Fibroblast of mammary gland (primary cell): Measurements from ENCODE around the gene KMT5B.

Experiments
- DNase-seq: peaks from one replicate; pipeline ENCODE4 v3.0.0-alpha.2; 2010; ENCODE audit warnings: low read depth
- H3K4me3 ChIP-seq: 2 replicates; pipeline ENCODE4 v1.5.1; 2011; ENCODE audit warnings: low read depth, mild to moderate bottlenecking, low read length, moderate library complexity; ENCODE audit not compliant: control insufficient read depth
- TF ChIP-seq, protein P1 (sequence below): conservative IDR thresholded peaks from 2 replicates; pipeline ENCODE4 v1.5.1; 2011; ENCODE audit warnings: low read depth, low read length, inconsistent platforms; ENCODE audit not compliant: control insufficient read depth, insufficient read depth

Gene KMT5B

DNA sequence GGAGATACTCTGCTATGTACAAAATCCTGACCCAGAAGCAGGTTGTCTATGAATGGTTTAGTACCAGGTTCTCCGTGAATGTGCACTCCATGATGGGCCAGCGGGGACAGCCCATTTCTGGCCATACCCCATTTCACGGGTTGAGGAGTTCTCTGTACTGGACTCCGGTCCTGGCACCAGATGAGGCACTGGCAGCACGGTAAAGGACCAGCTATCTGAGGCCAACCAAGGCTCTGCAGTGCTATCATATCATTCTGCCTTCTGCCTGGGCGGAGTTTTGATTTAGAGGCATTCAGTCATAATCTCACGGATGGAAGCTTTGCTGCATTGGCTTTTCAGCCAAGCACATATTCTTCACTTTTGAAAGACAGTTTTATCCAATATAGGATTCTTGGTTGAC, 18.5 kb upstream of the KMT5B start:
- TF ChIP-seq, protein P1, sequence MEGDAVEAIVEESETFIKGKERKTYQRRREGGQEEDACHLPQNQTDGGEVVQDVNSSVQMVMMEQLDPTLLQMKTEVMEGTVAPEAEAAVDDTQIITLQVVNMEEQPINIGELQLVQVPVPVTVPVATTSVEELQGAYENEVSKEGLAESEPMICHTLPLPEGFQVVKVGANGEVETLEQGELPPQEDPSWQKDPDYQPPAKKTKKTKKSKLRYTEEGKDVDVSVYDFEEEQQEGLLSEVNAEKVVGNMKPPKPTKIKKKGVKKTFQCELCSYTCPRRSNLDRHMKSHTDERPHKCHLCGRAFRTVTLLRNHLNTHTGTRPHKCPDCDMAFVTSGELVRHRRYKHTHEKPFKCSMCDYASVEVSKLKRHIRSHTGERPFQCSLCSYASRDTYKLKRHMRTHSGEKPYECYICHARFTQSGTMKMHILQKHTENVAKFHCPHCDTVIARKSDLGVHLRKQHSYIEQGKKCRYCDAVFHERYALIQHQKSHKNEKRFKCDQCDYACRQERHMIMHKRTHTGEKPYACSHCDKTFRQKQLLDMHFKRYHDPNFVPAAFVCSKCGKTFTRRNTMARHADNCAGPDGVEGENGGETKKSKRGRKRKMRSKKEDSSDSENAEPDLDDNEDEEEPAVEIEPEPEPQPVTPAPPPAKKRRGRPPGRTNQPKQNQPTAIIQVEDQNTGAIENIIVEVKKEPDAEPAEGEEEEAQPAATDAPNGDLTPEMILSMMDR, result no peak
- DNase-seq, result no peak
- H3K4me3 ChIP-seq, result no peak overlapping the region

DNA sequence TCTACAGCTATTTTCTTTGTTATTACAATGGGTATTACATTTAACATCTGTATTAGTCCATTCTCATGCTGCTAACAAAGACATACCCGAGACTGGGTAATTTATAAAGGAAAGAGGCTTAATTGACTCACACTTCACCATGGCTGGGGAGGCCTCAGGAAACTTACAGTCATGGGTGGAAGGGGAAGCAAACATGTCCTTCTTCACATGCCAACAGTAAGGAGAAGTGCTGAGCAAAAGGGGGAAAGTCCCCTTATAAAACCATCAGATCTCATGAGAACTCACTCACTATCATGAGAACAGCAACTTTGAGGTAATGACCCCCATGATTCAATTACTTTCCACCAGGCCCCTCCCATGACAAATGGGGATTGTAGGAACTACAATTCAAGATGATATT, 16.5 kb upstream of the KMT5B start:
- TF ChIP-seq, protein P1, result no peak
- DNase-seq, result no peak
- no peak overlapping the region for H3K4me3 ChIP-seq

DNA sequence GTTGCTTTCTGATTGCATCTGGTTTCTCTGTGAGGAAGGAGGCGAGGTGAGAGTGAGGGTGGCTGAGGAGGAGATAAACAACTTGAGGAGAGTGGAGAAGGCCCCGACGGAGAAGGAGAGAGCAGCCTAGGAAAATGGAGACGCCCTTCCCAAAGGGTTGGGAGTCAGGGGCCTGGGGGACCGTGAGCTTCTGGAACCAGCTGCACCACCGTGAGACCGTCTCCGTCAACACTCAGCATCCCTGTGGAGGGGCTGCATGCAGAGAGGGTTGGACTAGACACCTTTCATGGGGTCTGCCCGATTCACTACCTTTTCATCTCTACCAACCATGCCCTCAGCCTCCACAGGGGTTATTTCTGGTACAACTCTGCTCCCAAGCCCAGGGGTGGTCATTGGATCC, 13.3 kb upstream of the KMT5B start:
- DNase-seq, result no peak

DNA sequence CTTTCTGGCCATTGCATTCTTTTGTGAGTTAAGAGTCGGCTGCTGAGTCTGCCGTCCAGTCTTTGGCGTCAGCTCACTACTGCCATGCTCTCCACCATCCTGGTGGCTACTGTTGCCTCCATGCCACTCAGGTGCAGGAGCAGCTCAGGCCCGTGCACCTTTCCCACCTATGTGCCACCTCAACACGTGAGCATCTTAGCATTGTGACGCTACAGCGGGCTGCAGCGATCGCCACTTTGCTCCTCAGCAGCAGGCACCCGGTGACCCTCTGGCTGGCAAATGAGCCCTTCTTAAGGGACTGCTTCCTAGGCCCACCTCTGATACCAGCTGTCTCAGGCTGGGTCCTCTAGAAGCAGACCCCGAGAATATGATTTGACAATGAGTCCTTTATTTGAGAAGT, 11.5 kb upstream of the KMT5B start:
- TF ChIP-seq, protein P1, result no peak
- no peak overlapping the region for H3K4me3 ChIP-seq
- DNase-seq, result no peak

More for the DNA sequence above, 13.3 kb upstream of the KMT5B start:
- no peak overlapping the region for H3K4me3 ChIP-seq
- TF ChIP-seq, protein P1, result no peak

DNA sequence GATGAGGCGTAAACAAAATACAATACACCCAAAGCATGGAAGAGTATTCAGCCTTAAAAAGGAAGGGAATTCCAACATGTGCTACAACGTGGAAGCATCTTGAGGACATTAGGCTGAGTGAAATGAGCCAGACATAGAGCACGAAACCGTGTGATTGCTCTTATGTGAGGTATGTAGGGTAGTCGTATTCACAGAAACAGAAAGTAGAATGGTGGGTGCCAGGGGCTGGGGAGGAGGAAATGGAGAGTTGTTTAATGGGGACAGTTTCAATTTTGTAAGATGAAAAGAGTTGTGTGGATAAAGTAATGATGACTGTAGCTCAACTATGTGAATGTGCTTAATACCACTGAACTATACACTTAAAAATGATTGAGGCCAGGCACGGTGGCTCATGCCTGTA, 10.2 kb upstream of the KMT5B start:
- H3K4me3 ChIP-seq, result no peak overlapping the region
- TF ChIP-seq, protein P1, result no peak

DNA sequence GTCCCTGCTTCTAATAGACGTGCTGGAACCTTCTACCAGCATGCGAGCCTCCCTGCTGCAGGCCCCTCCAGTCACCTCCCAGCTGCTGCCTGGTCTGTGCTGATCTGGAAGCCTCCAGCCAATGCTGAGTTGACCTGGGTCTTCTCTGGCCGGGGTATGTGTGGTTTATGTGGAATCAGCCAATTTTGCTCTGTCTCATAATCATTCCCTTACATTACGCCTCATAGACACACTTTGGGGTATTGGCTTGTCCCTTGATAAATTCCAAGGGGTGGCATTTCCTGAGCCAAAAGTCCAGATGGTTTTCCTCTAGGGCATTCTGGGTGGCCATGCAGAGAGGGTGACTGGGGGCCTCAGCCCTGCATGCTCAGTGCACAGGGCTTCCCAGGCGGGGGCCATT, 8.3 kb upstream of the KMT5B start:
- no peak for DNase-seq
- TF ChIP-seq, protein P1, result no peak
- no peak overlapping the region for H3K4me3 ChIP-seq

More for the DNA sequence above, 10.2 kb upstream of the KMT5B start:
- no peak for DNase-seq
